Hepatocyte (in vitro differentiated cells): Measurements from ENCODE around the gene PRMT9.

Source experiments
- CTCF ChIP-seq: fragments of 200-600 bp; sonication (generic); IDR thresholded peaks from 2 replicates; pipeline ENCODE4 v1.5.1; 2016; ENCODE audit warnings: antibody characterized with exemption, mild to moderate bottlenecking; ENCODE audit not compliant: poor library complexity
- EZH2 ChIP-seq: fragments of 200-600 bp; sonication (generic); IDR thresholded peaks from 2 replicates; pipeline ENCODE4 v1.6.1; 2016; ENCODE audit warnings: antibody characterized with exemption, mild to moderate bottlenecking, borderline replicate concordance

- no peak for TF ChIP-seq CTCF
- no peak for TF ChIP-seq EZH2
These were observed 48.6 kb downstream of the PRMT9 start for GRCh38 chr4:147635348-147635747.
